ENCODE measurements around the gene MEIS1. TPM values are rescaled to one million over a fixed set of nuclear protein-coding genes. Genes with fewer than 3 reads are reported as not detected.

The MEIS1 gene
- total and polyA plus RNA-seq, 2 donors (not counting 1 experiment from before 2014, with no cell fraction given): 0.03 TPM; not detected in 1

- H3K4me2 ChIP-seq (replicated peaks; ENCODE audit: low read depth, low read length, poor library complexity, severe bottlenecking): no peak overlapping the region
These were observed 73.7 kb downstream of the MEIS1 start for GRCh38 chr2:66508484-66509071.

GRCh38 chr2:66509326-66509811 is 74.4 kb downstream of the MEIS1 start:
- intact Hi-C loops (cut with micrococcal nuclease): no loop called here
- ChIA-PET CTCF (no interaction called here), POLR2A (no interaction called here)
- Mint-ChIP-seq H3K4me1 (no peaks in the 10 kb centered on the region), H3K4me3 (no peak overlapping the region), H3K9me3 (ENCODE audit: insufficient read depth) (no peaks in the 10 kb centered on the region), H3K27ac (no peak overlapping the region), H3K27me3 (peaks cover 21% of the 10 kb centered on the region)
- Histone ChIP-seq H3K4me1 (ENCODE audit: control insufficient read depth in 2 of 2, insufficient read depth in 2 of 2, low read length in 2 of 2) (no peaks in the 10 kb centered on the region), H3K27me3 (replicated peaks in 1 of 4; ENCODE audit: control extremely low read depth in 1 of 4, control insufficient read depth in 3 of 4, insufficient read depth in 4 of 4, low read length in 3 of 4) (no peaks in the 10 kb centered on the region), H3K4me2 (replicated peaks; ENCODE audit: low read depth, low read length, poor library complexity, severe bottlenecking) (no peak overlapping the region), H2AFZ (ENCODE audit: insufficient read depth, low read depth, low read length, poor library complexity, severe bottlenecking) (no peak overlapping the region), H4K20me1 (ENCODE audit: control insufficient read depth, insufficient read depth, low read length, poor library complexity, severe bottlenecking) (no peaks in the 10 kb centered on the region), H3K9ac (ENCODE audit: low read length) (no peak overlapping the region), H3K4me3 (ENCODE audit: control extremely low read depth in 1 of 5, extremely low read depth in 1 of 5, insufficient read depth in 1 of 5, low read depth in 2 of 5, low read length in 4 of 5) (no peak overlapping the region), H3K9me3 (ENCODE audit: control extremely low read depth in 1 of 3, control insufficient read depth in 2 of 3, insufficient read depth in 1 of 3, low read length in 2 of 3) (no peaks in the 10 kb centered on the region), H3K79me2 (ENCODE audit: control insufficient read depth, insufficient read depth, low read length) (no peaks in the 10 kb centered on the region), H3K36me3 (replicated peaks in 1 of 2; ENCODE audit: control extremely low read depth in 1 of 2, control insufficient read depth in 1 of 2, extremely low read depth in 1 of 2, insufficient read depth in 2 of 2, low read length in 1 of 2) (no peaks in the 10 kb centered on the region), H3K27ac (ENCODE audit: low read length in 2 of 2) (no peak overlapping the region)
- WGBS (ENCODE audit: insufficient coverage): no CpG with 5 or more reads among the region's 1 CpG
- TF ChIP-seq EZH2 (IDR thresholded peaks at IDR 0.05; ENCODE audit: borderline replicate concordance, insufficient read depth, low read depth, low read length, poor library complexity, severe bottlenecking) (no peak), CTCF (IDR thresholded peaks at IDR 0.05) (no peak)
- ATAC-seq (ENCODE audit: low read depth): no peak
- DNase-seq: no peak

More at GRCh38 chr2:66508484-66509071, 73.7 kb downstream of the MEIS1 start:
- Mint-ChIP-seq H3K4me1 (no peaks in the 10 kb centered on the region), H3K27ac (no peak overlapping the region), H3K4me3 (no peak overlapping the region), H3K27me3 (peaks cover 21% of the 10 kb centered on the region), H3K9me3 (ENCODE audit: insufficient read depth) (no peaks in the 10 kb centered on the region)
- Histone ChIP-seq H4K20me1 (ENCODE audit: control insufficient read depth, insufficient read depth, low read length, poor library complexity, severe bottlenecking) (no peaks in the 10 kb centered on the region), H3K36me3 (replicated peaks in 1 of 2; ENCODE audit: control extremely low read depth in 1 of 2, control insufficient read depth in 1 of 2, extremely low read depth in 1 of 2, insufficient read depth in 2 of 2, low read length in 1 of 2) (no peaks in the 10 kb centered on the region), H3K4me3 (ENCODE audit: control extremely low read depth in 1 of 5, extremely low read depth in 1 of 5, insufficient read depth in 1 of 5, low read depth in 2 of 5, low read length in 4 of 5) (no peak overlapping the region), H3K27ac (ENCODE audit: low read length in 2 of 2) (no peak overlapping the region), H3K79me2 (ENCODE audit: control insufficient read depth, insufficient read depth, low read length) (no peaks in the 10 kb centered on the region), H2AFZ (ENCODE audit: insufficient read depth, low read depth, low read length, poor library complexity, severe bottlenecking) (no peak overlapping the region), H3K4me1 (ENCODE audit: control insufficient read depth in 2 of 2, insufficient read depth in 2 of 2, low read length in 2 of 2) (no peaks in the 10 kb centered on the region), H3K9ac (ENCODE audit: low read length) (no peak overlapping the region), H3K27me3 (replicated peaks in 1 of 4; ENCODE audit: control extremely low read depth in 1 of 4, control insufficient read depth in 3 of 4, insufficient read depth in 4 of 4, low read length in 3 of 4) (no peaks in the 10 kb centered on the region), H3K9me3 (ENCODE audit: control extremely low read depth in 1 of 3, control insufficient read depth in 2 of 3, insufficient read depth in 1 of 3, low read length in 2 of 3) (no peaks in the 10 kb centered on the region)
- CTCF ChIA-PET: no interaction called here
- 51% methylated on average over 14 of the region's 17 CpGs for WGBS (ENCODE audit: insufficient coverage)
- no peak for ATAC-seq (ENCODE audit: low read depth)
- intact Hi-C loops (cut with micrococcal nuclease): no loop called here
- POLR2A ChIA-PET: no interaction called here
- TF ChIP-seq EZH2 (IDR thresholded peaks at IDR 0.05; ENCODE audit: borderline replicate concordance, insufficient read depth, low read depth, low read length, poor library complexity, severe bottlenecking) (no peak), CTCF (IDR thresholded peaks at IDR 0.05) (no peak)
- no peak for DNase-seq

All from B cell (primary cell).